AG09309 (cell line): ENCODE results near the gene ZNF717.
"Not testable (repeated sequence)": the region's sequence is repeated elsewhere in the genome, so short reads cannot be mapped to it uniquely, and the experiment has no call there.

Source experiments
- DNase-seq: peaks from one replicate; pipeline ENCODE4 v3.0.0-alpha.2; 2010; ENCODE audit warnings: low read depth
- H3K4me3 ChIP-seq: 2 replicates; pipeline ENCODE4 v1.5.1; 2011; ENCODE audit warnings: mild to moderate bottlenecking, low read depth, low read length, moderate library complexity; ENCODE audit not compliant: control insufficient read depth
- TF ChIP-seq, protein P1 (sequence below): IDR thresholded peaks from 2 replicates; pipeline ENCODE4 v1.5.1; 2011; ENCODE audit warnings: mild to moderate bottlenecking, low read depth, low read length, inconsistent platforms; ENCODE audit not compliant: insufficient read depth, control insufficient read depth; ENCODE audit errors: missing control alignments

ZNF717 gene

DNA sequence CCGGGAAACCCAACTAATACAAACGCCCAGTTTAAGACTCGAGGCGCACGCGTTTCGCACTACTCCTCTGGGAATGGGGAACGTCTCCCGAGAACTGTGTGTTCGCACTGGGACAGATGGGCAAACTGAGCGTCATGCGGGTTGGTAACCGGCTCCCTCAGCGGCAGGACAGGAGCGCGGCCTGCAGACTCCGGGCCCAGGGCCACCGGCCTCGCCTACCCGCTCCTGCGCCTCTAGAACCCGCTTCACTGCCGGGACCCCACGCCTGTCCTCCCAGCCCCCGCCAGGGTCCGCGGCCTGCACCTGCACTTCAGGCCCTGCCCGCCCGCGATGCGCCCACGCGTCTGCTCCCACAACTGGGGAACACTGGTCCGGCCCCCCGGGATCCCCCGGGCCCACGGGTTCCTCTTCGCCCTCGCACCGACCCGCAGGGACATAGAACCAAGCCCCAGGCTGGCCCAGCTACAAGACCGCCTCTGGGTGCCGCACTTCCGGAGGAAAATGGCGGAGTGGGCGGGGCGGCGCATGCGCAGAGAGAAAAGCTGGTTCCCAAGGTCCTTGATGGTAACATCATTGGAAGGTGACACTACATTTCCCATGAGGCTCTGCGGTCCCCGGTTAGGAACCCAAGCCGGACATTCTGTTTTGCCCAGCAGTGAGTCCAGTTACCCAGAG is at the start of gene ZNF717:
Gene ZNF717 (minus strand): TSS at position 469 of the 675 bp plus-strand sequence. CDS start 2,187 bp downstream, outside the sequence.
- peak within 1 kb of the TSS; percentile 69 for H3K4me3 ChIP-seq
- DNase-seq: peak; percentile 54

DNA sequence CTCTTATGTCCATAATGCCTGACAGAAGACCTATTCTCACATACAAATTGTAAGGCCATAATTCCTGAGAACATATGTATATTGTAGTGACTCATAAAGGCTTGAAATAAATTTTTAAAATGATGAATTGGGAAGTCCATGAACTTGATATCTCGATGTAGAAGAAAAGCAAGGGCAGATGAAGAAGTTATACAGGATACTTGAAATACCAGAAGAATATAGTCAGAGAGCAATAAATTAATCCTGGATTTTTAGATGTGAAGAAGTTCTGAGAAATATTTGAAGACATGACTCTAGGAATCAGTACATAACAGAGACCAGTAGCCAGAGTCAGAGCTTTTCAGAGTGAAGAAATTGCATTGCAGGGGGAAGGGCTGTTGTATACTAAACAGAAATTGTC is 45.7 kb upstream of the ZNF717 start:
- H3K4me3 ChIP-seq, DNase-seq: not testable (repeated sequence)

DNA sequence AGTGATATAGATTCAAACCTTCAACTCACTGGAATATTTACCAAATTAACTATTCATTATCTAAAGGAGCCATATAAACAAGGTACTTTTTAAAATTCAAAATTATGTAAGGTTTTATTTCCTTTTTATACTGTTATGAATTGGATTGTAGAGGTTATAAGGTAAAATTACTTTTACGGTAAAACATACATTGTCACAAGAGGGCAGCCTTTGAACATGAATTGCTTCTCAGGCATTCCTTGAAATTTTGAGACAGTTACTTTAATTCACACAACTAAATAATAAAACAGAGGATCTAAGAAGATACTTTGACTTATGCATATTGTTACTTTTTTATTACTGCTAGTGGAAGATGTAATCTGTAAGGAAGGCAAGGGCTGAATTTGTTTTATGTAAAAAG is 32.7 kb upstream of the ZNF717 start:
- H3K4me3 ChIP-seq, DNase-seq: not testable (repeated sequence)
- TF ChIP-seq, protein P1, sequence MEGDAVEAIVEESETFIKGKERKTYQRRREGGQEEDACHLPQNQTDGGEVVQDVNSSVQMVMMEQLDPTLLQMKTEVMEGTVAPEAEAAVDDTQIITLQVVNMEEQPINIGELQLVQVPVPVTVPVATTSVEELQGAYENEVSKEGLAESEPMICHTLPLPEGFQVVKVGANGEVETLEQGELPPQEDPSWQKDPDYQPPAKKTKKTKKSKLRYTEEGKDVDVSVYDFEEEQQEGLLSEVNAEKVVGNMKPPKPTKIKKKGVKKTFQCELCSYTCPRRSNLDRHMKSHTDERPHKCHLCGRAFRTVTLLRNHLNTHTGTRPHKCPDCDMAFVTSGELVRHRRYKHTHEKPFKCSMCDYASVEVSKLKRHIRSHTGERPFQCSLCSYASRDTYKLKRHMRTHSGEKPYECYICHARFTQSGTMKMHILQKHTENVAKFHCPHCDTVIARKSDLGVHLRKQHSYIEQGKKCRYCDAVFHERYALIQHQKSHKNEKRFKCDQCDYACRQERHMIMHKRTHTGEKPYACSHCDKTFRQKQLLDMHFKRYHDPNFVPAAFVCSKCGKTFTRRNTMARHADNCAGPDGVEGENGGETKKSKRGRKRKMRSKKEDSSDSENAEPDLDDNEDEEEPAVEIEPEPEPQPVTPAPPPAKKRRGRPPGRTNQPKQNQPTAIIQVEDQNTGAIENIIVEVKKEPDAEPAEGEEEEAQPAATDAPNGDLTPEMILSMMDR: peak; percentile 27

DNA sequence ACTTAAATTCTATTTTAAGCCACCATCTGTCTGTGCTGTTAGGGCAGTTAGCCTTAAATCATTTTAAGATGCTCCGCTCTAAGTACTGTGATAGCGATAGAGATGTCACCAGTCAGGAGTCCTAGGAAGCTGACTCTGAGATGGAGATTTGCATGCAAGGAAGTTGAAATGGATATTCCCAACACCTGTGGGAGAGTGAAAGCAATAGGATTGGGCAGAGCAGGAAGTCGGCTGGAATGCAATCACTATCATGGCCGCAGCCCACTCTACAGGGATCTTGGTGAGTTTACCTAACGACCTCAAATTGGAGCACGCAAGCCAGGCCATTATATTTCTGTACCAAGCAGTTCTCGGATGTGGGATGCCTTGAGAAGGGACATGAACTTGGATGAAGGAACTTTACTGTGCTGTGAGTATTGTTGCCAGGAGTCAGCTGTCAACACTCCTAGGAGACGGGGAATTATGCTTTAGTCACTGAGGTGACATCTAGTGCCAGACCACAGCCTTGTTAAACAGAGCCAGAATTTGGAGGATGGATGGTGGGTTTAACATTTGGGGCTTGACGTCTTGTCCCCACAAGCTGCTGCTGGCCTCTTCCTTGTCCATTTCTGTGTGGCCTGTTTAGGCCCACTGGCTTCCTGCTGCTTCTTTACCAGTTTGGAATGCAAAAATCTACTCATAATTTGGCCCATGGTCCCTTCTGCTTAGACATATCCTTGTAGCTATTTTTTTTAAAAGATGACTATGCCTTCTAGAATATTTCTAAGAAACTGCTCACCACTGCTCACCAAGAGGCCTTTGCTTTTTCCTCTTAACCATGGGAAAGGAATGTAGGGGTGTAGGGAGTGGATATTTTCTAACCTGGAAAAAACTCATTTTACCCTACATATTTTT is 31.2 kb upstream of the ZNF717 start:
- H3K4me3 ChIP-seq: not testable (repeated sequence)
- DNase-seq: peak; percentile 50

DNA sequence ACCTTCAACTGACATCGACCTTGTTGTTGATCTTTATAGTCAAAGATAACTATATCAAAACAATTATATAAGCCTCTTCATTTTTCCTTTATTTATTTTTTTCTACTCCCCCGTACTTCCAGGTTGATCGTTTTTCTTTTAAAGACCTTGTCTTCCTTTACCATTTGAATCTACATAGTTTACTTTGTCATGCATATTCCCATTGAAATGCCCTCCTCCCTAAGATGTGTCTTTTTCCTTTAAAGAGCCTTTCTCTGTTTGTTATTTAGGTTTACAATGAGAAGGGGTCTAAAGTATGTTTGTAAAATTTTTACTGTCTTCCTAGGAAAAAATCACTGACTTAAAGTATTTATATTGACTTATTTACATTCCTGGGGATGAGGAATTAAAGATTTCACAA is 29.4 kb upstream of the ZNF717 start:
- DNase-seq: no peak
- H3K4me3 ChIP-seq: no peak overlapping the region
- TF ChIP-seq, protein P1: no peak

DNA sequence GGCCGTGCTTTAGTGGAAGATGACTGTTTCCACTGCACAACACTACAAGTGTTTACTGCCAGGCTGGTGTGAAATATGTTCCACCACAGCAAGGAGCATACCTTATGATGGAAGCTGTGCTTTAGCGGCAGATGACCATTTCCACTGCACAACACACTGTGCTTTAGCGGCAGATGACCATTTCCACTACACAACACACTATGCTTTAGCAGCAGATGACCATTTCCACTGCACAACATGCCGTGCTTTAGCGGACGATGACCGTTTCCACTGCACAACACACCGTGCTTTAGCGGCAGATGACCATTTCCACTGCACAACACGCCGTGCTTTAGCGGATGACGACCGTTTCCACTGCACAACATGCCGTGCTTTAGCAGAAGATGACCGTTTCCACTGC is 2.8 kb downstream of the ZNF717 start:
- TF ChIP-seq, protein P1: no peak
- DNase-seq: no peak
- no peak overlapping the region for H3K4me3 ChIP-seq

DNA sequence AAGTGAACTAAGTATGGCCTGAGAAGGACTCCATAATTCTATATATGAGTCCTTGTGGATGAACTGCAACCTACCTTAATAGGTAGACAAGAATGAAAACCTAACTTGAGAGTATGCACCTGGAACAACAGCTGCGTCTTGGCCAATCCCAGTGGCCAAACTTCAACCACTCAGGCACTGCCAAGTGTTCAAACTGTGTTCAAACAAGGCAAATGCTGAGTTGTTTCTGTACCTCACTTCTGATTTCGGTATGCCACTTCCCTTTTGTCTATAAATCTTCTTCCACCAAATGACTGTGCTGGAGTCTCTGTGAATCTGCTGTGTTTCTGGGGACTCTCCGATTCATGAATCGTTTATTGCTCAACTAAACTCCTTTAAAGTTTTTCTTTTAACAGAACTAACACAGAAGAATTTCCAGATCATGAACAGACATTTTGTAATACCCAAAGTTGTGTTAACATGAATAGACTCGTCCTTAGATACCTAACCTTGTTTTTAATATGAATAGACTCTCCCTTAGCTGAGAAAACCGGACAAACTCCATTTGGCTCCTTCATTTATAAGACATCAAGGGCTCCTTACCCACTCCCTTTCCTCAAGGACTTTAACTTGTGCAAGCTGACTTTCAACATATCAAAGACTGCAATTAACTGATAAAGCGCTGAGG is 4.1 kb downstream of the ZNF717 start:
- no peak for DNase-seq
- no peak overlapping the region for H3K4me3 ChIP-seq
- TF ChIP-seq, protein P1: no peak

DNA sequence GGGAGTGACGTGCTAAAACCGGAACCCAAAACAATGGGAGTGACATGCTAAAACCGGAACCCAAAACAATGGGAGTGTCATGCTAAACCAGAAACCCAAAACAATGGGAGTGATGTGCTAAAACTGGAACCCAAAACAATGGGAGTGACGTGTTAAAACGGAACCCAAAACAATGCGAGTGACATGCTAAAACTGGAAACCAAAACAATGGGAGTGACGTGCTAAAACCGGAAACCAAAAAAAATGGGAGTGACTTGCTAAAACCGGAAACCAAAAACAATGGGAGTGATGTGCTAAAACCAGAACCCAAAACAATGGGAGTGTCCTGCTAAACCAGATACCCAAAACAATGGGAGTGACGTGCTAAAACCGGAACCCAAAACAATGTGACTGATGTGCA is 7.6 kb downstream of the ZNF717 start:
- not testable (repeated sequence) for DNase-seq, H3K4me3 ChIP-seq

DNA sequence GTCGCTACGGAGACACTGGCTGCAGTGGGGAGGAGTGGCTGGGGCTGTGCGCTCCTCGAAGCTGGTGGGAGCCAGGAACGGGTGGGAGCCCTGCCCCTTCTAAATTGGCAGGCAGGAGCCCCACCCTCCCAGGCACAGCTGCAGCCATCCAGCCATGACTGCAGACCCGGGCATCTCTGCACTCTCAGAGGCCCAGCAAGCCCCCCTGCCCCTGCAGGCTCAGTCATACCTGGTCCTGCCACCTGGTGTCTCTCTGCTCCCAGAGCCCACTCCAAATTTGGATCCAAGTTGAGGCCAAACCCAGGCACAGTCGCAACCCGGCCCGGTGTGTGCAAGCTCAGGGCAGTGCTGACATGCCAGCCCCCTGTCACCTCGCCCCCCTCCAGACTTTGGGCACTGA is 13.7 kb downstream of the ZNF717 start:
- not testable (repeated sequence) for DNase-seq, H3K4me3 ChIP-seq
